Effector memory CD4-positive, alpha-beta T cell (primary cell): ENCODE results near the gene RBSN.

ENCODE experiments used
- DNase-seq, 3 donors: peaks; one replicate each; pipeline ENCODE4 v3.0.0-alpha.2; 2020
- H3K27ac ChIP-seq: 2 replicates; pipeline ENCODE4 v1.7.0; 2013; ENCODE audit warnings: mild to moderate bottlenecking, low read length, moderate library complexity; ENCODE audit not compliant: insufficient read depth, poor library complexity, severe bottlenecking
- H3K27me3 ChIP-seq: replicated peaks from 2 replicates; pipeline ENCODE4 v1.7.0; 2013; ENCODE audit warnings: mild to moderate bottlenecking, low read length; ENCODE audit not compliant: insufficient read depth, control insufficient read depth, poor library complexity, severe bottlenecking
- H3K36me3 ChIP-seq: 2 replicates; pipeline ENCODE4 v1.7.0; 2013; ENCODE audit warnings: mild to moderate bottlenecking, low read length, moderate library complexity; ENCODE audit not compliant: control insufficient read depth, insufficient read depth
- H3K4me1 ChIP-seq: 2 replicates; pipeline ENCODE4 v1.7.0; 2013; ENCODE audit warnings: low read length, mild to moderate bottlenecking; ENCODE audit not compliant: control insufficient read depth, insufficient read depth, poor library complexity, severe bottlenecking
- H3K4me3 ChIP-seq: 2 replicates; pipeline ENCODE4 v1.7.0; 2013; ENCODE audit warnings: low read length, low read depth, mild to moderate bottlenecking; ENCODE audit not compliant: insufficient read depth, poor library complexity, severe bottlenecking
- H3K9me3 ChIP-seq: 2 replicates; pipeline ENCODE4 v1.7.0; 2013; ENCODE audit warnings: mild to moderate bottlenecking, low read length, moderate library complexity; ENCODE audit not compliant: control insufficient read depth

Gene RBSN

DNA sequence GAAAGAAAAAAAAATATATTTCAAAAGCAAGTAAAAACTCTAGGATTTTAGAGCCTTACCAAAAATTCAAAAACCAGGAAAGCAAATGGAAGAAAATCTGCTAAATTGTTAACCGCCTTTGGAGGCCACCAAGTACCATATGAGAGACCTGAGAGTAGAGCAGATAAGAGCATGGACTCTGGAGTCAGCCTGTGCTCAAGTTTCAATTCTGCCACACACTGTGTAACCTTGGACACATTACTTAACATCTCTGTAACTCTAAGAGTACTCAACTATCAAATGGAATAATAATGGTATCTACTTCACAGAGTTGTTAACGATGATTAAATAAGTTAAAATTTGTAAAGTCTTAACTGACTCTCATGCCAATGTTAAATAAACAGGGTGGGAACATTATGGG lies 12.7 kb downstream of the RBSN start:
- no peak for DNase-seq
- Histone ChIP-seq H3K36me3 (peaks cover 79% of the 10 kb centered on the region), H3K27me3 (no peaks in the 10 kb centered on the region), H3K4me3 (no peak overlapping the region), H3K9me3 (no peaks in the 10 kb centered on the region), H3K4me1 (no peaks in the 10 kb centered on the region), H3K27ac (no peak overlapping the region)

DNA sequence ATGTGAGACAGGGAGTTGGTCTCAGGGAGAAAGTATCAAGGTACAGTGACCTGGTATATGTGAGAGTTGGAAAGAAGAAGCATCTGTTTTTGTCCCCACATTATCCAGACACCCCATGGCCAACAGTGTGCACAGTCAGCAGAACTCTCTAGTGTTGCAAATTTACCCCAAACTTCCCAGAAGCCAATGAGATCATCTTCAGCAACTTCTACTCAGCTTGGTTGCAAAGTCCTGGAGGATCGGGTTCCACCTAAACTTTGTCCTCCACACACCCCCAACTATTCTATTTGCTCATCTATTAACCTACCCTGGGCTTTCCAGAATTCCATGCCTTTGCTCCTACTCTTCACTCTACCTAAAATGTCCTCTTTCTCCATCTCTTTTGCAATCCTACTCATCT lies 15.7 kb downstream of the RBSN start:
- Histone ChIP-seq H3K27ac (no peak overlapping the region), H3K4me3 (no peak overlapping the region), H3K36me3 (peaks cover 78% of the 10 kb centered on the region), H3K9me3 (no peaks in the 10 kb centered on the region), H3K4me1 (no peaks in the 10 kb centered on the region), H3K27me3 (no peaks in the 10 kb centered on the region)
- DNase-seq, result no peak

DNA sequence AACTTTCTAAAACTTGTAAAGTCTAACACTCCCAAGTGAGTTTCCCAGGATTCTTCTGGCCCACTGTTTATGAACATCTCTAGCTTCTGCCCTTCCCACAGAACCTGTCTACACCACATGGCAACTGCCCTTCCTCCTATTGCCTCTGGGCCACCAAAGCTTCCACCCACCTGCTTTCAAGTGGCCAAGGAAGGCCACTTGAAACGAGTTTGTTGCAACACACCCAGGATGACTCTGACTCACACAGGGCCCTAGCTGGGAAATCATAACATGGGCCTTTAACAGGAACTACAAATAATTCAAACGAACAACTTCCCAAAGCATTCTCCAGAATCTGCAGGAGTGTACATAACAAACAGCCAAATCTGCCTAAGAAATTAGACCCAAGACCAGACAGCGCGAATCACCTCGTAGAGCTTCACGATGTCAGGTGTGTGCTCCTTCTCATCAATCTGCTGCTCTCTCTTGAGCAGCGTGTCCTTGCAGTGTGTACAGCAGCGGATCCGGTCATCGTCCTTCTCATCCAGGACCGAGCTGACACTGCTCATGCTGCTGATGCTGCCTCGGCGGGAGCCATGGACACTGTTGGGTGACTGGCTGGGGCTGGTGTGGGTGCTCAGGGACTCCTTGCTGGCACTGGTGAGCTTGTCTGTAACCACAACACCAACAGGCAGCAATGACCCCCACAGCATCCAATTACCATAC lies 16.8 kb downstream of the RBSN start:
- no peaks in the 10 kb centered on the region for H3K4me1 ChIP-seq
- H3K27me3 ChIP-seq, result no peaks in the 10 kb centered on the region
- no peak for DNase-seq
- peaks cover 86% of the 10 kb centered on the region for H3K36me3 ChIP-seq
- H3K4me3 ChIP-seq, result no peak overlapping the region
- no peaks in the 10 kb centered on the region for H3K9me3 ChIP-seq
- H3K27ac ChIP-seq, result no peak overlapping the region

DNA sequence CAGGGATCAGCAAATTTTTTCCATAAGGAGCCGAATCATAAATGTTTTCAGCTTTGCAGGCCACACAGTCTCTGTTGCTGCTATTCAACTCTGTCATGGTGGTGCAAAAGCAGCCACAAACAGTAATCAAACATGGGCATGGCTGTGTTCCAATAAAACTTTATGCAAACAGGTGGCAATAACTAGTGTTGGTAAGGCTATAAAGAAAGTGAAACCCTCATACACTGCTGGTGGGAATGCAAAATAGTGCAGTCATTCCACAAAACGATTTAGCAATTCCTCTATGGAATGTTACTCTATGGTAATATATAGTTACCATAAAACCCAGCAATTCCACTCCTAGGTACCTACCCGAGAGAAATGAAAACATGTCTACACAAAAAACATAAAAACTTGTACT lies 19.9 kb downstream of the RBSN start:
- Histone ChIP-seq H3K9me3 (no peaks in the 10 kb centered on the region), H3K4me1 (no peaks in the 10 kb centered on the region), H3K4me3 (no peak overlapping the region), H3K36me3 (peaks cover 86% of the 10 kb centered on the region), H3K27ac (no peak overlapping the region), H3K27me3 (no peaks in the 10 kb centered on the region)
- DNase-seq, result no peak

DNA sequence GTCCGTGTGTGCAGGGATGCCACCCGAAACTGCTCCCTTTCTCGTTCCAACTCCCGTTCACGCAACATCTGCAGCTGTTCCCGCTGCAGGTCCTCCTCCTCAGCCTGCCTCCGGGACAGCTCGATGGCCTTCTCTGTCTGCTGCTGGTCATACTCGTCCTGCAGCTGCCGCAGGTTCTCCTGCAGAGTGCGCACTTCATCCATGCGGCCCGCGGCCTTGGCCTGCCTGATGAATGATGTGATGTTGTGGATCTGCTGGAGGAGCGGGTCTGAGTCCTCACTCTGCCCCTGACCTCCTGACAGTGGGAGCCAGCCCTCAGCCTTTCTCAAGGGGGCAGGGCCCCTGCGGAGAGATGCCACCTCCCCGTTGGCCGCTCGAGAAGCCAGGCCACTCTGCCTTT lies 24.4 kb downstream of the RBSN start:
- Histone ChIP-seq H3K9me3 (no peaks in the 10 kb centered on the region), H3K27me3 (no peaks in the 10 kb centered on the region), H3K4me3 (no peak overlapping the region), H3K36me3 (peaks cover 69% of the 10 kb centered on the region), H3K27ac (no peak overlapping the region), H3K4me1 (no peaks in the 10 kb centered on the region)
- no peak for DNase-seq

DNA sequence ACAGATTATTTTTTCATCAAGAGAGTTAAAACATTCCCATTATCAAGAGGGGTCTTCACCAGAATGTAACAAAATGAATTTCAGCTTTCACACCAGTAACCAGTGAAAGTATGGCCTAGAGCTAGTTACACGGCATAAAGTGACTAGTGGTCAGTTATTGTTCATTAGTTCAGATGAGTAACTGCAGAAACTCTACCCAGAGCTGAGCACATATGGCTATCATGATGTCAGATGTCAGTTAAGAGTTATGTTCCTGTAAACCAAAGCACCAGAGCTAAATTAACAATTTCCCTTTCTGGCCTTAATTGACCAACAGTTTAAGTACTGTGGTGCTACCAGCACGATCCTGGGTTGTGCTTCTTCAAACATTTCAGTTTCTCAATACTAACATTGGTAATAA lies 27.2 kb downstream of the RBSN start:
- no peak for DNase-seq
- H3K27me3 ChIP-seq, result no peaks in the 10 kb centered on the region
- peaks cover 45% of the 10 kb centered on the region for H3K36me3 ChIP-seq
- no peak overlapping the region for H3K4me3 ChIP-seq
- no peaks in the 10 kb centered on the region for H3K9me3 ChIP-seq
- H3K4me1 ChIP-seq, result no peaks in the 10 kb centered on the region
- no peak overlapping the region for H3K27ac ChIP-seq

DNA sequence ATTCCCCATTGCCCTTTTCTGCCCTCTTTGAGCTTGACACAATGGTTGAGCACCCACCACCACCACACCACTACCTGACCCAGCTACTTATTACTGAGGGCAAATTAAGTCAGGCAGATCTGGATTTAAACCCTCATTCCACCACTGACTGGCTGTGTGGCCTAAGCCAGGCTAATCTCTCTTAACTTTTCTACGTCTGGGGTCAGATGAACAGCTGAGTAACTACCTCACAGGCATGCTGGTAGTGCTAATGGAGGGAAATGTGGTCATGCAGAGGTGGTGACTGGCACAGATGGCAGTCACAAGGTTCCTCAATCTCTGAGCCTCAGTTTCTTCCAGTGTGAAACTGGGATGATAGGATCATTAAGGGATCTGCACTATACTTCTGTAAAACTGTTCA lies 29.5 kb downstream of the RBSN start:
- DNase-seq, result no peak
- Histone ChIP-seq H3K36me3 (peaks cover 23% of the 10 kb centered on the region), H3K27ac (no peak overlapping the region), H3K9me3 (no peaks in the 10 kb centered on the region), H3K4me3 (no peak overlapping the region), H3K27me3 (no peaks in the 10 kb centered on the region), H3K4me1 (no peaks in the 10 kb centered on the region)

DNA sequence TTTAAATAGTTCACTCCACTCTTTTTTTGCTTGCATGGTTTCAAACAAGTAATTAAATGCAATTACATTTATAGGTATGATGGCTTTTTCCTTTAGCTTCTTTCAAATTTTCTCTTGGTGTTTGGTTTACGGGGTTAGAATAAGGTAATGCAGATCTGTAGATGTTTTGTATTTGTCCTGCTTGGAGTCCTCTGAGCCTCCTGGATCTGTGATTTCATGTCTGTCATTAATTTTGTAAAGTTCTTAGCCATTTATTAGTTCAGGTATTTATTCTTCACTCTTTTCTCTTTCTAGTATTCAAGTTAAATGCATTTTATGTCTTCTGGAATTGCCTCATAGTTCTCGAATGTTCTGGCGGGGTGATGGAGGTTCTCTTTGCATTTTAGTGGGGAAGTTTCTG lies 32.5 kb downstream of the RBSN start:
- no peak for DNase-seq
- H3K9me3 ChIP-seq, result no peaks in the 10 kb centered on the region
- H3K27ac ChIP-seq, result no peak overlapping the region
- no peaks in the 10 kb centered on the region for H3K27me3 ChIP-seq
- H3K4me1 ChIP-seq, result peaks cover 11% of the 10 kb centered on the region
- H3K36me3 ChIP-seq, result peaks cover under 1% of the 10 kb centered on the region
- H3K4me3 ChIP-seq, result no peak overlapping the region

DNA sequence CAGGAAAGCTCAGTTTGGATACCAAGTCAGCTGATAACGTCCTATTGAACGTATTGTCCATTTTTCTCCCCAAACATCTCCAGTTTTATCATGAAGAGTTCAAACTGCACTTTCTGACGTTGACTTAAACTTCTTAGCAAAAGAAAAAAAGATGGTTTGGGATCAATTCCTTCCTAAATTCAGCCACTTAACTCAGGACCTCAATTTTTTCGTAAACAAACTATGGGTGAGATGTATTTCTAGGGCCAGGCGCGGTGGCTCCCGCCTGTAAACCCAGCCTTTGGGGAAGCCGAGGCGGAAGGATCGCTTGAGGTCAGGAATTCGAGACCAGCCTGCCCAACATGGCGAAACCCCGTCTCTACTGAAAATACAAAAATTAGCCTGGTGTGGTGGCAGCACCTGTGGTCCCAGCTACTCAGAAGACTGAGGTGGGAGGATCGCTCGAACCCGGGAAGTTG lies 33.4 kb downstream of the RBSN start:
- H3K27me3 ChIP-seq, result no peaks in the 10 kb centered on the region
- no peak for DNase-seq
- H3K4me1 ChIP-seq, result peaks cover 11% of the 10 kb centered on the region
- H3K9me3 ChIP-seq, result no peaks in the 10 kb centered on the region
- peak overlapping the region; percentile 84 for H3K4me3 ChIP-seq
- no peaks in the 10 kb centered on the region for H3K36me3 ChIP-seq
- no peak overlapping the region for H3K27ac ChIP-seq

DNA sequence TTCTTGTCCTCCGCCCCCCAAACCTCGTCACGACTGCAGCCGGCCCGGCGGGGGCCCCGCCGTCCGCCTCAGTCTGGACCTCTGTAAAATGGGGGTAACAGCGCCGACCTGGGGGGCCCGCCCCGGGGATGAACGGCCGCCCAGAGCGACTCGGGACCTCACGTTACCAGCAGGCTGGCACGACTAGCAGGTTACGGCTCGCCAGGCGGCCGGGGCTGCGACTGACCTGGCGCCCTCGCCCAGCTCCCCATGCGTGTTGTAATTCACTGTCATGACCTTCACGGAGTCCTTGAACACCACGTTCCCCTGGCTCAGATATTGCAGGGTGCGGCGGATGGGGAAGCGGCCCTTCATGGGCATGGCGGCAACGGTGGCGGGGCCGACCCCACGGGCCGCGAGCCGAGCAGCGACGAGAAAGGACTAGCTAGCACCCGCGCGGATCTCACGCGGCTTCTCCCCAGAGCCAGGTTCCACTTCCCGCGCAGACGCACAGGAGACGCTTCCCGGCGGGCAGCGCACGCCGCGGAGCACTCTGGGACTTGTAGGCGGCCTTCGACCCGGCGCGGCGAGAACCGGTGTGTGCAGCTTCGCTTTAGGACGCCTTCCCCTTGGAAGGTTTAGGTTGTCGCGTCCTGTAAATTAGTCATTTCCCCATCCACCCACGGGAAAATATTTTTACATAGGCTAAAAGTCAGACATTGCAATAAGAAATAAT lies 34.0 kb downstream of the RBSN start, which contains the start of gene MRPS25:
MRPS25 (minus strand) TSS at position 481 of the 715 bp plus-strand sequence; CDS start at position 360, 121 bp downstream.
- peak; percentile 73 to 81 (median 79) for DNase-seq
- Histone ChIP-seq H3K4me1 (peaks cover 11% of the 10 kb centered on the region), H3K36me3 (no peaks in the 10 kb centered on the region), H3K27me3 (no peaks in the 10 kb centered on the region), H3K9me3 (no peaks in the 10 kb centered on the region), H3K27ac (peak within 1 kb of the TSS; percentile 73), H3K4me3 (peak within 1 kb of the TSS; percentile 84)
